Hepatocyte (in vitro differentiated cells): ENCODE data around the gene SLC66A1.

Experiments
- CTCF ChIP-seq: fragments of 200-600 bp; sonication (generic); IDR thresholded peaks from 2 replicates; pipeline ENCODE4 v1.5.1; 2016; ENCODE audit warnings: antibody characterized with exemption, mild to moderate bottlenecking; ENCODE audit not compliant: poor library complexity
- EZH2 ChIP-seq: fragments of 200-600 bp; sonication (generic); IDR thresholded peaks from 2 replicates; pipeline ENCODE4 v1.6.1; 2016; ENCODE audit warnings: antibody characterized with exemption, mild to moderate bottlenecking, borderline replicate concordance

GRCh38 chr1:19344372-19344810 is 32.3 kb downstream of the SLC66A1 start:
- TF ChIP-seq CTCF, result peak; percentile 72
- no peak for TF ChIP-seq EZH2
